Stimulated activated naive B cell treated with anti-CD40 and anti-IgM and Interleukin-4, amounts not matched to agents 10 μg/mL and 1 μg/mL and 100 μg/mL, for 72 hours (primary cell): Measurements from ENCODE around the gene RTN4RL1.

ENCODE experiments used
- ATAC-seq, 2 donors: fragments of 150-1000 bp; cut with Tn5 transposase; replicated peaks; 2 replicates each; pipeline ENCODE4 v1.10.0; 2021; ENCODE audit warnings: moderate library complexity in 1 of 2
- DNase-seq: peaks from one replicate; pipeline ENCODE4 v3.0.0; 2021
- H3K27ac Mint-ChIP-seq: one replicate; pipeline ENCODE4 v1.8.0; 2022; ENCODE audit warnings: mild to moderate bottlenecking, mixed read lengths
- H3K27me3 Mint-ChIP-seq, 2 donors: one replicate each; pipeline ENCODE4 v1.8.0; 2022; ENCODE audit warnings: mixed read lengths in 2 of 2
- H3K36me3 Mint-ChIP-seq, 2 donors: one replicate each; pipeline ENCODE4 v1.8.0; 2022; ENCODE audit warnings: mixed read lengths in 2 of 2, mild to moderate bottlenecking in 1 of 2
- H3K4me1 Mint-ChIP-seq, 2 donors: one replicate each; pipeline ENCODE4 v1.8.0; 2022; ENCODE audit warnings: mixed read lengths in 2 of 2, mild to moderate bottlenecking in 1 of 2
- H3K4me3 Mint-ChIP-seq, 2 donors: one replicate each; pipeline ENCODE4 v1.8.0; 2022; ENCODE audit warnings: mild to moderate bottlenecking in 2 of 2, mixed read lengths in 2 of 2, moderate library complexity in 1 of 2
- H3K9me3 Mint-ChIP-seq, 2 donors: one replicate each; pipeline ENCODE4 v1.8.0; 2022; ENCODE audit warnings: mixed read lengths in 2 of 2, mild to moderate bottlenecking in 1 of 2

RTN4RL1 gene

DNA sequence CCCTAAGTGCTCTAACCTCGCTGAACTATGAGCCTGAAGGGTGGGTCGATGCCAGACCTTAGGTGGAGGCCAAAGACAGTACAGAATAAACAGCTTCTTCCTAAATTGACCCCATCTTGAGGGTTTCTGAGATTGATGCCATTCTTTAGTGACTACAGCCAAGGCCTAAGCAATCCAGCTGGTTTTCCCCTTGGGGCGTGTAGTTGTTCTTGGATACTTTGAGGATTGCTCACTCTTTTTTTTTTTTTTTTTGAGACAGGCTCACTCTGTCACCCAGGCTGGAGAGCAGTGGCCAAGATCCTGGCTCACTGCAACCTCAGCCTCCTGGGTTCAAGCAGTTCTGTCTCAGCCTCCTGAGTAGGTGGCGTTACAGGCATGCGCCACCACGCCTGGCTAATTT is 18.7 kb upstream of the RTN4RL1 start:
- no peaks in the 10 kb centered on the region for H3K9me3 Mint-ChIP-seq
- no peak overlapping the region for H3K4me3 Mint-ChIP-seq
- H3K27me3 Mint-ChIP-seq: peaks cover 6 to 8% of the 10 kb centered on the region in 2 donors
- H3K27ac Mint-ChIP-seq: no peak overlapping the region
- DNase-seq (no peak), ATAC-seq (no peak)
- H3K4me1 Mint-ChIP-seq: peaks cover 20 to 32% of the 10 kb centered on the region in 2 donors
- peaks cover 29 to 38% of the 10 kb centered on the region in 2 donors for H3K36me3 Mint-ChIP-seq

DNA sequence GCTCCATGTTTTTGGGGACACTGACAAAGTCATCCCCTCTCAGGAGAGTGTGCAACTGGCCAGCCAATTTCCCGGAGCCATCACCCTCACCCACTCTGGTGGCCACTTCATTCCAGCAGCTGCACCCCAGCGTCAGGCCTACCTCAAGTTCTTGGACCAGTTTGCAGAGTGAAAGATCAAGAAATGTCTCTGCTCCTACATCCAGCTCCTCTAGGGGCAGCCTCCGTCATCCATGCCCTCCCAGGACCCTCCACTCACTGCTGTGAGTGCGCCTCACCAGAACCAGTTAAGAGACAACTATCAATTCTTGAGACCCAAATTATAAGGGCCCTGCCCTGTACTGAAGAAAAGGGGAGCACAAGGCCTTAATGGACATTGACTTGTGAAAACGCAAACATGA is 17.8 kb upstream of the RTN4RL1 start:
- no peak for DNase-seq
- no peak for ATAC-seq
- Mint-ChIP-seq H3K27ac (peak overlapping the region; percentile 98), H3K9me3 (no peaks in the 10 kb centered on the region), H3K36me3 (peaks cover 31 to 36% of the 10 kb centered on the region in 2 donors), H3K4me3 (peak overlapping the region; percentile 99 to 100), H3K4me1 (peaks cover 14 to 26% of the 10 kb centered on the region in 2 donors), H3K27me3 (peaks cover 2 to 3% of the 10 kb centered on the region in 2 donors)

DNA sequence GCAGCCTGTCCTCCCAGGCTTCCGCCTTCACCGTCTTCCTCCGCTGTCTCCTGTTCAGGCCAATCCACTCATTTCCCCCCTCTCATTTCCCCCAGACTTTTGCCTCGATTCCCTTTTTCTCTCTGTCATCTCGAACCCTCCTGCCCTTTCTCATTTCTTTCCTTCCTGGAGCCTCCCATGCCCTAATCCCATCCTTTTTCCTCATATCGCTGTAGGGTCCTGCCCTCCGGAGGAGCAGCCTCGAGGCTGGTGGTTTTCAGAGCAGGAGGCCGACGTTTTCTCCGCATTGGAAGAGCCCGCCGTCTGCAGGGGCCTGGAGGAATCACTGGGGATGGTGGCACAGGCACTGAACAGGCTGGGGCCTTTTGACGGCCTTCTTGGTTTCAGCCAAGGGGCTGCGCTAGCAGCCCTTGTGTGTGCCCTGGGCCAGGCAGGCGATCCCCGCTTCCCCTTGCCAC is 17.3 kb upstream of the RTN4RL1 start:
- Mint-ChIP-seq H3K4me3 (peak overlapping the region; percentile 99 to 100), H3K27me3 (no peaks in the 10 kb centered on the region), H3K27ac (peak overlapping the region; percentile 98), H3K36me3 (peaks cover 31 to 39% of the 10 kb centered on the region in 2 donors), H3K4me1 (peaks cover 13 to 24% of the 10 kb centered on the region in 2 donors), H3K9me3 (no peaks in the 10 kb centered on the region)
- ATAC-seq (peak in 1 of 2 donors; percentile 7), DNase-seq (no peak)

DNA sequence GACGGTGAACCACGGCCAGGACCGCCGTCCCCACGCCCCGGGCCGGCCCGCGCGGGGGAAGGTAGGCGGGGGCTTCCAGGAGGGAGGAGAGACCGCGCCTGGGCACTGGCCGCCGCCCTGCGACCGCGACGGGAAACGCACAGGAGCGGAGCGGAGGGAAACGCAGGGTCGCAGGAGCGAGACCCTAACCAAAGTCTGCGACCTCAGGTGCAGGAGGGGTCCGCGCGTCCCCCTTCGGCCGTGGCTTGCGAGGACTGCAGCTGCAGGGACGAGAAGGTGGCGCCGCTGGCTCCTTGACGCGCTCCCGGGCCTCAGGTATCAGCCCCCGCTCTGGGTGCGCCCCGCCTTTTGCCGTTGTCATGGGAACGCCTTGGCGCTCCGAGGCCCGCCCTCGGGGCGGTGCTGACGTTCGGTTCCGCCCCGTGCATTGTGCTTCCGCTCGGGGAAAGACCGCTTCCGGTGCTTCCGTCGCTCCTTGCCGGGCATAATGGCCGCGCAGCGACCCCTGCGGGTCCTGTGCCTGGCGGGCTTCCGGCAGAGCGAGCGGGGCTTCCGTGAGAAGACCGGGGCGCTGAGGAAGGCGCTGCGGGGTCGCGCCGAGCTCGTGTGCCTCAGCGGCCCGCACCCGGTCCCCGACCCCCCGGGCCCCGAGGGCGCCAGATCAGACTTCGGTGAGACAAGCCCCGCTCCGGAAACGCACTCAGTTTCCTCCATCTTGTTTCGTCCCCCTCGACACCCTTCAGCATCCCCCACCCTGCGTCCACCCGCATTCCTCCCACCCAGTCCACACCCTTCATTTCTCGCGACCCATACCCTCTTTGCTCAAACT is 16.6 kb upstream of the RTN4RL1 start, which contains the start of gene OVCA2:
Gene OVCA2, plus strand, starts transcription at position 462 of the 829 bp plus-strand sequence. Its CDS starts 26 bp downstream, at position 488.
- DNase-seq (peak; percentile 94), ATAC-seq (peak; percentile 95 to 98)
- Mint-ChIP-seq H3K4me1 (peaks cover 13 to 24% of the 10 kb centered on the region in 2 donors), H3K36me3 (peaks cover 34 to 42% of the 10 kb centered on the region in 2 donors), H3K27me3 (no peaks in the 10 kb centered on the region), H3K9me3 (no peaks in the 10 kb centered on the region), H3K27ac (peak within 1 kb of the TSS; percentile 98), H3K4me3 (peak within 1 kb of the TSS; percentile 99 to 100)

DNA sequence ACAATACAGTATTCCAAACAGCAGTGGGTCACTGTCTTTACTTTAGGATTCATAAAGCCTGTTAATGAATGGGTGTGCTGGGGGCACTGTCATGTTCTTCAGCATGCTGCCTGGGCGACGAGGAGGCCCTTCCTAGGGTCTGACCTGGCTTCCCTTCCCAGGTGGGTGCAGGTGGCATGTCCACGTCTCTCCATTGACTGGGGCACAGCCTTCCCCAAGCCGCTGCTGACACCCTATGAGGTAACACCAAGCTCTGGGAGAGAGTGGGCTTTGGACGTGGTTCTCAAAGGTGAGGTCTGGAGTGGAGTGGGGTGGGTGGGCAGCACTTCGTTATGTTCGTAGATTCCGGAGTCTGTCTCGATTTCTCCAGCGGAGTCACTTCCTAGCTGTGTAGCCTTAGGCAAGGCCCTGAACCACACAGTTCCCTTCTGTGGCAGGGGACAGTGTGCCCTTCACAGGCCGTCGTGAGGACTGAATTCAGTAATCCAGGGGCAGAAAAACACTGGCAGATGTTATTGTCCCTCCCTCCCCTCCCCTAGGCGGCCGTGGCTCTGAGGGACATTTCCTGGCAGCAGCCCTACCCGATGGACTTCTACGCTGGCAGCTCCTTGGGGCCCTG is 15.9 kb upstream of the RTN4RL1 start:
- Mint-ChIP-seq H3K4me3 (peak overlapping the region; percentile 99 to 100), H3K4me1 (peaks cover 13 to 24% of the 10 kb centered on the region in 2 donors), H3K27ac (no peak overlapping the region)

DNA sequence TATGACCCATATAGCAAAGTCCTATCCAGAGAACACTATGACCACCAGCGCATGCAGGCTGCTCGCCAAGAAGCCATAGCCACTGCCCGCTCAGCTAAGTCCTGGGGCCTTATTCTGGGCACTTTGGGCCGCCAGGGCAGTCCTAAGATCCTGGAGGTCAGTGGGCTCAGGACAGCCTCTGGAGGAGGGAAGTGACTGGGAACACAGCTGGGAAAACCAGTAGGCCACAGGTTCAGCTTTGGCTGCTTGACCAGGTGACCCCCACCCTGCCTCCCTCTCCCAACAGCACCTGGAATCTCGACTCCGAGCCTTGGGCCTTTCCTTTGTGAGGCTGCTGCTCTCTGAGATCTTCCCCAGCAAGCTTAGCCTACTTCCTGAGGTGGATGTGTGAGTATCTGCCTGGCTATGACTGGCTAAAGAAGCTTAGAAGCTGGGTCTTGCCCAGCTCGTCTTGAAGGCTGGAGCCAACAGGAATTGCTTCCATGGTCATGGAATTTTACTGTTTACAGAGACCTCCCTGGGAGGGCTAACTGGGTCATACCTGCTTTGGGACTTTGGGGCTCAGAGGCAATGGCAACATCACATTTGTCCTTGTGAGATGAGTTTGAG is 15.2 kb upstream of the RTN4RL1 start:
- Mint-ChIP-seq H3K4me3 (peak overlapping the region in 1 of 2 donors; percentile 56), H3K4me1 (peaks cover 13 to 24% of the 10 kb centered on the region in 2 donors), H3K9me3 (no peaks in the 10 kb centered on the region), H3K36me3 (peaks cover 45 to 51% of the 10 kb centered on the region in 2 donors), H3K27ac (no peak overlapping the region), H3K27me3 (no peaks in the 10 kb centered on the region)
- DNase-seq: no peak
- no peak for ATAC-seq

More for the DNA sequence above, 15.9 kb upstream of the RTN4RL1 start:
- ATAC-seq (no peak), DNase-seq (no peak)
- Mint-ChIP-seq H3K36me3 (peaks cover 41 to 49% of the 10 kb centered on the region in 2 donors), H3K9me3 (no peaks in the 10 kb centered on the region), H3K27me3 (no peaks in the 10 kb centered on the region)

DNA sequence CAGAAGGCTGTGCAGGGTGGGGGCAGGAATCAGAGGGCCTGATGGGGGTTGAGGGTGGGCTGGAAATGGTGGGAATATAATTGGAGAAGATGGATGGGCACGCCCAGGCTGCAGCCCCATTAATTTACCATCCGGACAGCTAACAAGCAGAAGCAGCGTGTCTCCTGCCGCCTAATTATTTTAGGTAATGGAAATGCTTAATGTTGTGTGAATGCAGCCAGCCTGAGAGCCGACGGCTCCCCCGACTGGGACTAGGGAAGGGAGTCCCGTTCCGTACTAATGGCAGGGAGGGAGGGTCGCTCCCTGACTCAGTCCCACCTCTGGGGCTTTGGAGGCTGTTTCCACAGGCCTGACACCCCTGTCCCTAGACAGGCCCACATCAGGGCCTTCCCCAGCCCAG is 12.0 kb upstream of the RTN4RL1 start:
- H3K36me3 Mint-ChIP-seq: peaks cover 25 to 32% of the 10 kb centered on the region in 2 donors
- no peak for ATAC-seq
- no peak overlapping the region for H3K4me3 Mint-ChIP-seq
- no peaks in the 10 kb centered on the region for H3K9me3 Mint-ChIP-seq
- DNase-seq: no peak
- H3K4me1 Mint-ChIP-seq: peaks cover 8 to 13% of the 10 kb centered on the region in 2 donors
- H3K27ac Mint-ChIP-seq: no peak overlapping the region
- H3K27me3 Mint-ChIP-seq: no peaks in the 10 kb centered on the region

DNA sequence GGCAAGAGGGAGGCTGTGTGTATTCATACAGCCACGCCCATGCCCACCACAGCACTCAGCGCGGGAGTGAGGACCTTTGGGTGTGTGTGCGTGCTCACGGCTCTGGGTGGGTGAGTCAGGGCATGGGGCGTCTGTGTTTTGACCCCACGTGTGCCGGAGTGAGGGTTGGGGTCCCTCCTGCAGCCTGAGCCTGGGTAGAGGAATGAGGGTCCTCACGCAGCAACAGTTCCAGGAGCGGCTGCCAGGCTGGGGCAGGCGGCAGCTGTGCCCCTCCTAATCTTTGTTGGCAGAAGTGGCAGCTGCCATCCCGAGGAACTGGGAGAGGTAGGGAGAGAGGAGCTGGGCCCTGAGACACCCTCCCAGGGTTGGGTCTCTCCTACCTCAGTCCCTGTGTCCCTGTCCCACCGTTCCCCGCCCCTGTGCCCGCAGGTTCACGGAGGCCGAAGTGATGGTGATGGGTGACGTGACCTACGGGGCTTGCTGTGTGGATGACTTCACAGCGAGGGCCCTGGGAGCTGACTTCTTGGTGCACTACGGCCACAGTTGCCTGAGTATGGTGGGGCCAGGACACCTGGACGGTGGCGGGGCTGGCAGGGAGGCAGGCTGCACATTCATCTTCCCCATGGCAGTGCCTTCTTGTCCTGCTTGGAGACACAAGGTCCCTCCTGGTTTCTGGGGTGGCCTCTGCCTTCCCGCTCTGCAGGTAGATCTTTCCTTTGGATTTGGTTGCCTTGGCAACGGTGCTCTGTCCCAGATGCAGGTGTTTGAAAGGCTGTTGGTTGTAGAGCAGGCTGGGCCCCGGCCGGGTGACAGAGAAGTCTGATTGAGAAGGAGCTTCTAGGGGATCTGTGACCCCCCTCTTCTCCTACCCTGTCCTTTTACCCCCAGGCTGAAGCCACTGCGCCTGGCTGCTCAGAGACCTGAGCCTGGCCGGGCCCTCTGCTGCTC is 10.7 kb upstream of the RTN4RL1 start:
- Mint-ChIP-seq H3K36me3 (peaks cover 21 to 28% of the 10 kb centered on the region in 2 donors), H3K27ac (no peak overlapping the region), H3K9me3 (no peaks in the 10 kb centered on the region), H3K27me3 (no peaks in the 10 kb centered on the region), H3K4me3 (no peak overlapping the region), H3K4me1 (peaks cover 9 to 10% of the 10 kb centered on the region in 2 donors)
- DNase-seq (no peak), ATAC-seq (no peak)

DNA sequence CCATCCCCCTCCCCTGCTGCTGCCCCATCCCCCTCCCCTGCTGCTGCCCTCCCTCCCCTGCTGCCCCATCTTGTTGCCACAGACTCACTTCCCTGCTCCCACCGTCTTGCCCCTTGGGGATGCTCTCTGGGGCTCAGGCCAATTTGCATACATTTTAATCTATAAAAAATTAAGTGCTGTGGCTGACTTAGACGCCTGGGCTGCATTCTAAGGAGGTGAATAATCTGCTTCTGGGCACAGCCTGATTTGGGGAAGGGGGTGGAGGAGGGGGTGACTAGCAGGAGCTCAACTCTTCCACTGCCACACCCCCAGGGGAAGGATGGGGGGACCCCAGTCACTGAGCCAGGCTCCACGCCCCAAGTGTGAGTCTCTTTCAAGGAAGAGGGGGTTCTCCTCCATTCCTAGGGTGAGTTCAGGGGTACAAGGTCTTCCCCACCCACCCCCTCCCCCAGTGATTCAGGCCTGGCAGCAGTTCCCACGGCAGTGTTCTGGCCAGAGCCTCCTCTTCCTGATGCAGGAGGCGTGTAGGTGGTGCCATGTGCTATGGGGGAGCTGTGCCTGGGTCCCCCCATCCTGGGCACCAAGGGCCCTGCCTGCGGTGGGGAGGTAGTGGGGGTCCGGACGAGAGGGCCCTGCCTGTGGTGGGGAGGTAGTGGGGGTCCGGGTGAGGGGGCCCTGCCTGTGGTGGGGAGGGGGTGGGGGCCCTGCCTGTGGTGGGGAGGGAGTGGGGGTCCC is 9.8 kb upstream of the RTN4RL1 start:
- ATAC-seq (no peak), DNase-seq (no peak)
- Mint-ChIP-seq H3K36me3 (peaks cover 20 to 23% of the 10 kb centered on the region in 2 donors), H3K27ac (no peak overlapping the region), H3K27me3 (no peaks in the 10 kb centered on the region), H3K4me1 (peaks cover 12 to 13% of the 10 kb centered on the region in 2 donors), H3K4me3 (no peak overlapping the region), H3K9me3 (no peaks in the 10 kb centered on the region)

DNA sequence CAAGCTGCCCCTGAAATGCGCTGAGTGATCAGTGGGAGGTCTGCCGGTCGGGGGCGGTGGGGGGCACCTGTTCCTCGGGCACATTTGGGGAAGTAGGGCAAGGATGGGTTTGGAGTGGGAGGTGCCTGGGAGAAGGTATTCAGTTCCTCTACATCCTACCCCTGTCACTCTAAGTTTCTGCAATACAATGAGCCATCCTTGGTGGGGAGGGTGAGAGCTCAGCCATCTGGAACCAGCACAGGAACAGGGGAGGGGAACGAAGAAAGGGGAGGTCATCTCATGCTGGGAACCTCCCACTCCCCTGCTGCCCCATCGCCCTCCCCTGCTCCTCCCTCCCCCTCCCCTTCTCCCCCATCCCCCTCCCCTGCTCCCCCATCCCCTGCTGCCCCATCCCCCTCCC is 9.0 kb upstream of the RTN4RL1 start:
- Mint-ChIP-seq H3K36me3 (peaks cover 16 to 19% of the 10 kb centered on the region in 2 donors), H3K4me1 (peaks cover 15 to 19% of the 10 kb centered on the region in 2 donors), H3K9me3 (no peaks in the 10 kb centered on the region), H3K4me3 (no peak overlapping the region), H3K27me3 (no peaks in the 10 kb centered on the region), H3K27ac (no peak overlapping the region)
- ATAC-seq (no peak), DNase-seq (no peak)

DNA sequence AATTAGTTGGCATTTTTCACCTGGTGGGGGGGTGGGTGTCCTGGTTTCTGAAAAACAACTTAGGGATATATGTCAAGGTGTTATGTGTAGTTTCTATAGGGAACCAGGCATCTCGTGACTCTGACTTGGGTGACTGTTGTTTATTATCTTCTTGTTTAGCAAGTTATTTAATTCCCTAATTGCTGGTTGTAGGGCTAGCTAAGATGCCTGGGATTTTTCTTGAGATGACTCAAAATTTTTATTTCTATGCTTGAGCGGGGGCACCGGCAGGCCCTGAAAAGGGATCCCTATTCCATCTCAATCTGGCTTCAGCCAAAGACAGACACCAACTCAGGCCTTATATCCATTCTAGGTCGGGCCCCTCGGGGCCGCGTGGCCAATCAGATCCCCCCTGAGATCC is 8.0 kb upstream of the RTN4RL1 start:
- Mint-ChIP-seq H3K27ac (no peak overlapping the region), H3K4me1 (peaks cover 17 to 24% of the 10 kb centered on the region in 2 donors), H3K36me3 (peaks cover 14 to 16% of the 10 kb centered on the region in 2 donors), H3K4me3 (no peak overlapping the region), H3K27me3 (peaks cover 9 to 10% of the 10 kb centered on the region in 2 donors), H3K9me3 (no peaks in the 10 kb centered on the region)
- DNase-seq: no peak
- no peak for ATAC-seq

DNA sequence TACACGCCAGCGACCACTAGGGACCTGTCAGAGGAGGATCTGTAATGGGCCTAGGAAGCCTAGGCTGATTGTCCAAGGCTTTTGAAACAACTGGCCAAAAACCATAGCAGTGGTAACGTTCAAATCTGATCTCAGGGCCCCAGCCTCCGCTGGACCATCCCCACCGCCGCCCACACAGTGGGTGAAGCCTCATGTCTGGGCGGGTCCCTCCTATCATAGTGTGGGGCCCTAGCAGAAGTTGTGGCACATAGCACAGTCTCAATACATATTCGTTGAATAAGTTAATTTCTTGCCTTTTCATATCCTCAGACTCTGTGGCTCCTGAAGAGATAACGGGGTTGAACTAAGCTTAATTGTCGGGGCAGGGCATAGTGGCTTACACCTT is 5.6 kb upstream of the RTN4RL1 start:
- Mint-ChIP-seq H3K27ac (peak overlapping the region; percentile 87), H3K4me3 (peak overlapping the region; percentile 94 to 95), H3K4me1 (peaks cover 25 to 32% of the 10 kb centered on the region in 2 donors), H3K27me3 (peaks cover 28 to 34% of the 10 kb centered on the region in 2 donors), H3K9me3 (no peaks in the 10 kb centered on the region), H3K36me3 (peaks cover 0 to under 1% of the 10 kb centered on the region in 2 donors)
- ATAC-seq (peak; percentile 30 to 34), DNase-seq (no peak)
